ENCODE data around the gene SIPA1L3.
A peak's percentile ranks its signal among the peaks of the same experiment; 100 is the strongest.

SIPA1L3 gene

GRCh38 chr19:37989855-37990254, 82.8 kb downstream of the SIPA1L3 start:
- no peak for TF ChIP-seq CREB1 (IDR thresholded peaks at IDR 0.05; ENCODE audit: low read depth)
- no peak for TF ChIP-seq TCF12 (IDR thresholded peaks at IDR 0.05; ENCODE audit: low read depth)
- no peak for TF ChIP-seq MAX (IDR thresholded peaks at IDR 0.05)
- TF ChIP-seq REST (IDR thresholded peaks at IDR 0.05; ENCODE audit: low read depth), result no peak
- TF ChIP-seq TAF1 (IDR thresholded peaks at IDR 0.05; ENCODE audit: low read depth), result no peak
- TF ChIP-seq TEAD4 (IDR thresholded peaks at IDR 0.05), result no peak
- TF ChIP-seq USF1 (IDR thresholded peaks at IDR 0.05), result no peak
- no peak for TF ChIP-seq EP300 (IDR thresholded peaks at IDR 0.05; ENCODE audit: borderline replicate concordance)
- TF ChIP-seq FOXM1 (IDR thresholded peaks at IDR 0.05; ENCODE audit: borderline replicate concordance, low read depth), result no peak
- no peak for TF ChIP-seq EGR1 (IDR thresholded peaks at IDR 0.05)
- TF ChIP-seq ZBTB7A (IDR thresholded peaks at IDR 0.05; ENCODE audit: low read depth), result no peak
- TF ChIP-seq YY1 (IDR thresholded peaks at IDR 0.05; ENCODE audit: low read depth), result no peak
- TF ChIP-seq RAD21 (IDR thresholded peaks at IDR 0.05; ENCODE audit: low read depth), result no peak
- no peak for TF ChIP-seq CEBPB (IDR thresholded peaks at IDR 0.05)
- TF ChIP-seq NFIC (IDR thresholded peaks at IDR 0.05), result no peak

GRCh38 chr19:37990362-37990761, 83.4 kb downstream of the SIPA1L3 start:
- TF ChIP-seq RAD21 (IDR thresholded peaks at IDR 0.05; ENCODE audit: low read depth), result peak; percentile 38; the same call in 1 of the 2 replicates
- no peak for TF ChIP-seq CEBPB (IDR thresholded peaks at IDR 0.05)

GRCh38 chr19:37991176-37991835, 84.3 kb downstream of the SIPA1L3 start:
- no peak for TF ChIP-seq ZBTB7A (IDR thresholded peaks at IDR 0.05; ENCODE audit: low read depth)
- TF ChIP-seq TAF1 (IDR thresholded peaks at IDR 0.05; ENCODE audit: low read depth), result no peak
- TF ChIP-seq EP300 (IDR thresholded peaks at IDR 0.05; ENCODE audit: borderline replicate concordance), result no peak

GRCh38 chr19:37991841-37992248, 84.8 kb downstream of the SIPA1L3 start:
- TF ChIP-seq EP300 (IDR thresholded peaks at IDR 0.05; ENCODE audit: borderline replicate concordance) (no peak), TCF12 (IDR thresholded peaks at IDR 0.05; ENCODE audit: low read depth) (no peak), CREB1 (IDR thresholded peaks at IDR 0.05; ENCODE audit: low read depth) (no peak), REST (IDR thresholded peaks at IDR 0.05; ENCODE audit: low read depth) (no peak), CEBPB (IDR thresholded peaks at IDR 0.05) (no peak), MAX (IDR thresholded peaks at IDR 0.05) (no peak), FOXM1 (IDR thresholded peaks at IDR 0.05; ENCODE audit: borderline replicate concordance, low read depth) (no peak), NFIC (IDR thresholded peaks at IDR 0.05) (no peak)

GRCh38 chr19:37992761-37993160, 85.8 kb downstream of the SIPA1L3 start:
- TF ChIP-seq REST (IDR thresholded peaks at IDR 0.05; ENCODE audit: low read depth) (no peak), TEAD4 (IDR thresholded peaks at IDR 0.05) (no peak)

- no peak for TF ChIP-seq EGR1 (IDR thresholded peaks at IDR 0.05)
- no peak for TF ChIP-seq REST (IDR thresholded peaks at IDR 0.05; ENCODE audit: low read depth)
- TF ChIP-seq MAX (IDR thresholded peaks at IDR 0.05), result no peak
- TF ChIP-seq NFIC (IDR thresholded peaks at IDR 0.05), result no peak
- TF ChIP-seq TAF1 (IDR thresholded peaks at IDR 0.05; ENCODE audit: low read depth), result no peak
- TF ChIP-seq USF1 (IDR thresholded peaks at IDR 0.05), result no peak
- TF ChIP-seq TEAD4 (IDR thresholded peaks at IDR 0.05), result no peak
These were observed 87.8 kb downstream of the SIPA1L3 start for GRCh38 chr19:37994823-37995130.

Measured in Ishikawa (cell line).